PC-9 (cell line): ENCODE results near the gene PIGR. TPM values are rescaled to one million over a fixed set of nuclear protein-coding genes. Genes with fewer than 3 reads are reported as not detected.

Source experiments
- BruUV-seq: library from RNA; stranded (reverse); fragments of 400-500 nt; replicated peaks from 2 replicates; lab custom pipeline; 2021; lab: Mats Ljungman, UMichigan
- CTCF ChIA-PET: fragments of 300-600 bp; sonication (Branson Sonifier 250); formaldehyde crosslinking; loops from one replicate; lab custom pipeline; 2022; ENCODE audit warnings: antibody characterized with exemption; lab: Charles Lee
- POLR2A ChIA-PET: fragments of 300-600 bp; sonication (Branson Sonifier 250); formaldehyde crosslinking; loops from one replicate; lab custom pipeline; 2022; ENCODE audit warnings: antibody characterized with exemption; ENCODE audit not compliant: unreplicated experiment; lab: Charles Lee
- DNase-seq, 2 experiments: peaks; one replicate each; pipeline versions ENCODE4 v3.0.0 to v3.0.0-alpha.2; 2015 to 2022; ENCODE audit warnings: mixed read lengths in 1 of 2
- H2AFZ ChIP-seq: fragments of 200-600 bp; sonication (generic); 2 replicates; pipeline ENCODE4 v1.8.1; 2017; ENCODE audit warnings: antibody characterized with exemption
- H3F3A ChIP-seq: fragments of 200-600 bp; sonication (generic); 2 replicates; pipeline ENCODE4 v1.8.1; 2017; ENCODE audit warnings: antibody characterized with exemption, mild to moderate bottlenecking, low read depth; ENCODE audit not compliant: insufficient read depth
- H3K27ac ChIP-seq: fragments of 200-600 bp; sonication (generic); 2 replicates; pipeline ENCODE4 v1.6.1; 2016; ENCODE audit warnings: mixed run types
- H3K27me3 ChIP-seq: fragments of 200-600 bp; sonication (generic); 2 replicates; pipeline ENCODE4 v1.6.1; 2016; ENCODE audit warnings: low read depth, mixed run types; ENCODE audit not compliant: insufficient read depth
- H3K36me3 ChIP-seq: fragments of 200-600 bp; sonication (generic); 2 replicates; pipeline ENCODE4 v1.6.1; 2016; ENCODE audit warnings: low read depth, mixed run types
- H3K4me1 ChIP-seq: fragments of 200-600 bp; sonication (generic); replicated peaks from 2 replicates; pipeline ENCODE4 v1.6.1; 2016; ENCODE audit warnings: mixed run types; ENCODE audit not compliant: insufficient read depth
- H3K4me2 ChIP-seq: fragments of 200-600 bp; sonication (generic); 2 replicates; pipeline ENCODE4 v1.6.1; 2017; ENCODE audit warnings: mixed run types
- H3K4me3 ChIP-seq: fragments of 200-600 bp; sonication (generic); 2 replicates; pipeline ENCODE4 v1.6.1; 2016; ENCODE audit warnings: mixed run types
- H3K79me2 ChIP-seq: fragments of 200-600 bp; sonication (generic); 2 replicates; pipeline ENCODE4 v1.6.1; 2017; ENCODE audit warnings: low read depth, mixed run types
- H3K9me2 ChIP-seq: fragments of 200-600 bp; sonication (generic); 2 replicates; pipeline ENCODE4 v1.8.1; 2017; ENCODE audit warnings: mild to moderate bottlenecking; ENCODE audit not compliant: insufficient read depth
- H3K9me3 ChIP-seq: fragments of 200-600 bp; sonication (generic); 2 replicates; pipeline ENCODE4 v1.8.1; 2016; ENCODE audit warnings: low read depth; ENCODE audit not compliant: insufficient read depth
- H4K20me1 ChIP-seq: fragments of 200-600 bp; sonication (generic); 2 replicates; pipeline ENCODE4 v1.8.1; 2017; ENCODE audit not compliant: insufficient read depth
- EZH2 ChIP-seq: fragments of 200-600 bp; sonication (generic); IDR thresholded peaks from 2 replicates; pipeline ENCODE4 v1.8.0; 2017; ENCODE audit warnings: antibody characterized with exemption, low read depth
- intact Hi-C: fragments of 100-400 bp; cut with micrococcal nuclease; formaldehyde crosslinking; loops from one replicate; pipeline ENCODE4 v1.10.0; 2022; ENCODE audit not compliant: unreplicated experiment
- total RNA-seq: library from RNA; stranded (reverse); gene quantifications from 2 replicates; pipeline ENCODE4 v1.2.3, GENCODE V29; 2021
- TF ChIP-seq, protein P1 (sequence below): fragments of 200-600 bp; sonication (generic); conservative IDR thresholded peaks from 2 replicates; pipeline ENCODE4 v1.6.1; 2017; ENCODE audit warnings: mixed run types, antibody characterized with exemption, mild to moderate bottlenecking, moderate library complexity

The PIGR gene
- total RNA-seq, 1 experiment from 2014 or later: not detected

GRCh38 chr1:206971029-206971655, 24.9 kb upstream of the PIGR start:
- H3K36me3 ChIP-seq: no peaks in the 10 kb centered on the region
- no peak overlapping the region for H3K27ac ChIP-seq
- H3K27me3 ChIP-seq: 0 out of 2 replicates have a peak, but pooled peaks cover 4% of the 10 kb centered on the region
- H3K4me3 ChIP-seq: no peak overlapping the region
- no peak for DNase-seq
- H3K9me3 ChIP-seq: no peaks in the 10 kb centered on the region
- H3K4me1 ChIP-seq: no peaks in the 10 kb centered on the region
- POLR2A ChIA-PET: interaction anchor here (0.7 kb wide), 1 partner anchor 350 kb away, joined by 6 read pairs; no protein-coding TSS in a partner anchor
- TF ChIP-seq, protein P1, sequence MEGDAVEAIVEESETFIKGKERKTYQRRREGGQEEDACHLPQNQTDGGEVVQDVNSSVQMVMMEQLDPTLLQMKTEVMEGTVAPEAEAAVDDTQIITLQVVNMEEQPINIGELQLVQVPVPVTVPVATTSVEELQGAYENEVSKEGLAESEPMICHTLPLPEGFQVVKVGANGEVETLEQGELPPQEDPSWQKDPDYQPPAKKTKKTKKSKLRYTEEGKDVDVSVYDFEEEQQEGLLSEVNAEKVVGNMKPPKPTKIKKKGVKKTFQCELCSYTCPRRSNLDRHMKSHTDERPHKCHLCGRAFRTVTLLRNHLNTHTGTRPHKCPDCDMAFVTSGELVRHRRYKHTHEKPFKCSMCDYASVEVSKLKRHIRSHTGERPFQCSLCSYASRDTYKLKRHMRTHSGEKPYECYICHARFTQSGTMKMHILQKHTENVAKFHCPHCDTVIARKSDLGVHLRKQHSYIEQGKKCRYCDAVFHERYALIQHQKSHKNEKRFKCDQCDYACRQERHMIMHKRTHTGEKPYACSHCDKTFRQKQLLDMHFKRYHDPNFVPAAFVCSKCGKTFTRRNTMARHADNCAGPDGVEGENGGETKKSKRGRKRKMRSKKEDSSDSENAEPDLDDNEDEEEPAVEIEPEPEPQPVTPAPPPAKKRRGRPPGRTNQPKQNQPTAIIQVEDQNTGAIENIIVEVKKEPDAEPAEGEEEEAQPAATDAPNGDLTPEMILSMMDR: no peak
- TF ChIP-seq EZH2: no peak
- intact Hi-C loops: no loop called here
- H3K79me2 ChIP-seq: no peaks in the 10 kb centered on the region
- H2AFZ ChIP-seq: no peak overlapping the region
- CTCF ChIA-PET: no interaction called here
- H3K4me2 ChIP-seq: no peak overlapping the region
- no TSS peak for BruUV-seq
- H4K20me1 ChIP-seq: no peaks in the 10 kb centered on the region
- H3K9me2 ChIP-seq: no peaks in the 10 kb centered on the region
- H3F3A ChIP-seq: no peaks in the 10 kb centered on the region

- H3F3A ChIP-seq: no peaks in the 10 kb centered on the region
- no peaks in the 10 kb centered on the region for H3K79me2 ChIP-seq
- 0 out of 2 replicates have a peak, but pooled peaks cover 4% of the 10 kb centered on the region for H3K27me3 ChIP-seq
- no peaks in the 10 kb centered on the region for H3K36me3 ChIP-seq
- no peak for TF ChIP-seq EZH2
- TF ChIP-seq, protein P1: no peak
- no TSS peak for BruUV-seq
- no peak within 1 kb of the TSS for H3K4me3 ChIP-seq
- DNase-seq: no peak
- no peaks in the 10 kb centered on the region for H3K9me2 ChIP-seq
- intact Hi-C loops: no loop called here
- no peak within 1 kb of the TSS for H2AFZ ChIP-seq
- no peak within 1 kb of the TSS for H3K27ac ChIP-seq
- H3K4me2 ChIP-seq: no peak within 1 kb of the TSS
- H3K4me1 ChIP-seq: no peaks in the 10 kb centered on the region
- H3K9me3 ChIP-seq: no peaks in the 10 kb centered on the region
- ChIA-PET CTCF (no interaction called here), POLR2A (no interaction called here)
- no peaks in the 10 kb centered on the region for H4K20me1 ChIP-seq
Observed at GRCh38 chr1:206970446-206970845, 24.2 kb upstream of the PIGR start, which contains the start of gene FCAMR. Gene FCAMR (minus strand): TSS chr1:206970460. CDS start chr1:206970125, 335 bp downstream.

GRCh38 chr1:206969090-206969489, 22.8 kb upstream of the PIGR start:
- no TSS peak for BruUV-seq
- H3K9me3 ChIP-seq: no peaks in the 10 kb centered on the region
- CTCF ChIA-PET: no interaction called here
- no peaks in the 10 kb centered on the region for H3K4me1 ChIP-seq
- DNase-seq: no peak
- no peaks in the 10 kb centered on the region for H3K9me2 ChIP-seq
- no peak overlapping the region for H2AFZ ChIP-seq
- no peak overlapping the region for H3K27ac ChIP-seq
- H3K36me3 ChIP-seq: no peaks in the 10 kb centered on the region
- intact Hi-C loops: no loop called here
- no peaks in the 10 kb centered on the region for H3F3A ChIP-seq
- POLR2A ChIA-PET: no interaction called here
- no peaks in the 10 kb centered on the region for H4K20me1 ChIP-seq
- H3K4me2 ChIP-seq: no peak overlapping the region
- TF ChIP-seq, protein P1: no peak
- TF ChIP-seq EZH2: no peak
- H3K27me3 ChIP-seq: 0 out of 2 replicates have a peak, but pooled peaks cover 4% of the 10 kb centered on the region
- H3K4me3 ChIP-seq: no peak overlapping the region
- H3K79me2 ChIP-seq: no peaks in the 10 kb centered on the region
